ENCODE results near the gene DLL4. TPM values are rescaled to one million over a fixed set of nuclear protein-coding genes. Genes with fewer than 3 reads are reported as not detected.
"Not testable (repeated sequence)": the region's sequence is repeated elsewhere in the genome, so short reads cannot be mapped to it uniquely, and the experiment has no call there.

The DLL4 gene
- total RNA-seq, 1 donor, result 0.09 TPM

GRCh38 chr15:40959331-40960141 is 30.4 kb downstream of the DLL4 start:
- no peak overlapping the region for H3K4me3 ChIP-seq (ENCODE audit: low read depth, low read length)
- DNase-seq (ENCODE audit: low read depth), result no peak
- TF ChIP-seq, protein P1, sequence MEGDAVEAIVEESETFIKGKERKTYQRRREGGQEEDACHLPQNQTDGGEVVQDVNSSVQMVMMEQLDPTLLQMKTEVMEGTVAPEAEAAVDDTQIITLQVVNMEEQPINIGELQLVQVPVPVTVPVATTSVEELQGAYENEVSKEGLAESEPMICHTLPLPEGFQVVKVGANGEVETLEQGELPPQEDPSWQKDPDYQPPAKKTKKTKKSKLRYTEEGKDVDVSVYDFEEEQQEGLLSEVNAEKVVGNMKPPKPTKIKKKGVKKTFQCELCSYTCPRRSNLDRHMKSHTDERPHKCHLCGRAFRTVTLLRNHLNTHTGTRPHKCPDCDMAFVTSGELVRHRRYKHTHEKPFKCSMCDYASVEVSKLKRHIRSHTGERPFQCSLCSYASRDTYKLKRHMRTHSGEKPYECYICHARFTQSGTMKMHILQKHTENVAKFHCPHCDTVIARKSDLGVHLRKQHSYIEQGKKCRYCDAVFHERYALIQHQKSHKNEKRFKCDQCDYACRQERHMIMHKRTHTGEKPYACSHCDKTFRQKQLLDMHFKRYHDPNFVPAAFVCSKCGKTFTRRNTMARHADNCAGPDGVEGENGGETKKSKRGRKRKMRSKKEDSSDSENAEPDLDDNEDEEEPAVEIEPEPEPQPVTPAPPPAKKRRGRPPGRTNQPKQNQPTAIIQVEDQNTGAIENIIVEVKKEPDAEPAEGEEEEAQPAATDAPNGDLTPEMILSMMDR (IDR thresholded peaks at IDR 0.05; ENCODE audit: insufficient read depth, low read length), result no peak

DNA sequence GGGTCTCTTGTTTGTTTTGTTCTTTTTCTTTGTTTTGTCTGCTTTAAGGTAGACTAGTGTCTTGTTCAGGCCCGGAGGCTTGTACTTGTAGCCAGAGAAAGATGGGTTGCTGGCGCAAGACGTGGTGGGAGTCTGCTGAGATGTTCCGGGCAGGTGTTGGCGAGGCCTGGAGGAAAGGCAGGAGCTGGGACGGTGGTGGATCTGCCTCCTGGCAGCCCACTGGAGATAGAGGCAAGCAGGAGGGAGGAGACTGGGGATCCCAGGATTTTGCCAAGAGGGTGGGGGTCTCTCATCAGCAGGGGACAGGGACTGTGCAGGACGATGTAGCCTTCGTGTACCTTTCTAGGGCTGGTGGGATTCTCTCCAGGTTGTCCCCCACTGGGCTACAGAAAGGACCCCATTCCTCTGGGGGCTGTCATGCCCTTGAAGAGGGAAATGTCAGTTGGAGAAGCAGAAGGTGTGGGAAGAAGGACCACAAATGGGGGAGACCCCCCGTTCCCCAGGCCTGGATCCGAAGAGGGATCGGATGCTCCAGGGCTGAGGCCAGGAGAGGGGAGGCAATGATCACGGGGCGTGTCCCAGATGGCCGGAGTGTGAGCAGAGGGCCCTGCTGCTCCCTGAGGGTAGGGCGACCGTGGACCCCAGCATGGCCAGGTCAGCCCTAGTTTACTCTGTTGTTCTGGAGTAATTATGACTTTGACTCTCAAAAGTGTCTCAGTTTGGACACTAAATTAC is 31.2 kb downstream of the DLL4 start:
- TF ChIP-seq, protein P1 (IDR thresholded peaks at IDR 0.05; ENCODE audit: insufficient read depth, low read length), result no peak

DNA sequence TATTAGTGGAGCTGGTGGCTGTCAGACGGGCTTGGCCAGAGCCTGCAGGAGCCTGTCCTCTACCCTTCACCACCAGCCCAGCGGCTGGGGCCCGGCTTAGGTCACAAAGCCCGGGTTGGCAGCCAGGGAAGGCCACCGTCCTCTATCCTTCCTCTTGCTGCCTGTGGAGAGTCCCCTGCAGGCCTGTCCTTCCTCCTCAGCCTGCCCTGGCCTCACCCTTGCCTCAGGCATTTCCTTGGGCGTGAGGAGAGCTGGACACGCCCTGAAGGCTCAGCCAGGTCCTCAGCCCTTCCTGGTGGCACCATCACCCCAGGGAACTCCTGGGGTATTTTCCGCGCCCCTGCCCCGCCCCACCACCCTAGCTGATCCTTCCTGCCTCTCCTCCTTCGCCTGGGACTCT is 31.8 kb downstream of the DLL4 start:
- TF ChIP-seq, protein P1 (IDR thresholded peaks at IDR 0.05; ENCODE audit: insufficient read depth, low read length), result no peak
- no peak overlapping the region for H3K4me3 ChIP-seq (ENCODE audit: low read depth, low read length)
- DNase-seq (ENCODE audit: low read depth), result no peak

More for the DNA sequence above, 31.2 kb downstream of the DLL4 start:
- DNase-seq (ENCODE audit: low read depth), result no peak
- no peak overlapping the region for H3K4me3 ChIP-seq (ENCODE audit: low read depth, low read length)

GRCh38 chr15:40961740-40962139 is 32.6 kb downstream of the DLL4 start:
- DNase-seq (ENCODE audit: low read depth); H3K4me3 ChIP-seq (ENCODE audit: low read depth, low read length): not testable (repeated sequence)

GRCh38 chr15:40962317-40962716 is 33.2 kb downstream of the DLL4 start:
- DNase-seq (ENCODE audit: low read depth); H3K4me3 ChIP-seq (ENCODE audit: low read depth, low read length): not testable (repeated sequence)

- TF ChIP-seq, protein P1 (IDR thresholded peaks at IDR 0.05; ENCODE audit: insufficient read depth, low read length), result no peak
- H3K4me3 ChIP-seq (ENCODE audit: low read depth, low read length), result no peak overlapping the region
Observed at GRCh38 chr15:40963201-40963600, 34.1 kb downstream of the DLL4 start.

GRCh38 chr15:40964006-40964405 is 34.9 kb downstream of the DLL4 start:
- TF ChIP-seq, protein P1 (IDR thresholded peaks at IDR 0.05; ENCODE audit: insufficient read depth, low read length), result no peak
- H3K4me3 ChIP-seq (ENCODE audit: low read depth, low read length), result no peak overlapping the region
- no peak for DNase-seq (ENCODE audit: low read depth)

More at GRCh38 chr15:40963201-40963600, 34.1 kb downstream of the DLL4 start:
- no peak for DNase-seq (ENCODE audit: low read depth)
